ENCODE measurements around the gene TLE2. TPM values are rescaled to one million over a fixed set of nuclear protein-coding genes. Genes with fewer than 3 reads are reported as not detected.

The TLE2 gene
- total and polyA plus RNA-seq, 9 of the 15 experiments (the other 6 are each of a cell fraction or from before 2014, with no cell fraction given), result 0.35 to 13.1 (median 6.2) TPM

DNA sequence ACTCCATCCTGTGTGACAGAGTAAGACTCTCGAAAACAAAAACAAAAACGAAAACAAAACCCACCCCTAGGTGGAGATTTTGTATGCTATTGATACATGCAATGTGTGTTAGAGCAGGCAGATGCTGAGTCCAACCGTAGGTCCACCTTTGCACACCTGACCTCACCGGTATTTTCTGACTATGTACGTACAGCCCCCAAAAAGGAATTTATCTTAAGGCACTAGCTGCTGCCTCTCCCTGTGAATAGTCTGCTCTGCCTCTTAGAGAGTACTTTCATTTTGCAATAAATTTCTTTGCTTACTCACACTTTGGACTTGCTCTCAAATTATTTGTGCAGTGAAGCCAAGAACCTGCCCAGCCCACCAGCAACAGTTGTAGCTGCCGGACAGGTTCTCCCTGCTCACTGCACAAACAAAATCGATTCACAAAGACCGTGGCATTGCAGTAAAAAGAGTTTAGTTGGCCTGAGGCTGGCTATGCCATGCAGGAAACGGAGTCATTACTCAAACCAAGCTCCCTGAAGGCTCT lies 76.1 kb downstream of the TLE2 start:
- CTCF ChIA-PET (ENCODE audit: low intra/inter-chr PET ratio), result interaction anchor here (0.6 kb wide), 1 partner anchor 8 kb away, joined by 3 read pairs; no protein-coding TSS in a partner anchor
- Histone ChIP-seq H3K4me3 (no peak overlapping the region), H3K4me2 (ENCODE audit: insufficient read depth, low read length) (peak overlapping the region; percentile 30; the same call in 1 of the 2 replicates), H3K9me1 (ENCODE audit: control insufficient read depth, insufficient read depth, low read length) (no peaks in the 10 kb centered on the region), H3K27ac (ENCODE audit: extremely low read depth, low read depth, low read length) (no peak overlapping the region), H3K9me3 (replicated peaks; ENCODE audit: control insufficient read depth, insufficient read depth, low read depth, low read length) (no peaks in the 10 kb centered on the region), H3K79me2 (ENCODE audit: control insufficient read depth, insufficient read depth, low read length) (no peaks in the 10 kb centered on the region), H3K4me1 (replicated peaks in 1 of 2; ENCODE audit: control insufficient read depth in 2 of 2, insufficient read depth in 2 of 2, low read length in 2 of 2) (peaks cover 8 to 9% of the 10 kb centered on the region in 2 experiments), H4K20me1 (replicated peaks; ENCODE audit: control insufficient read depth, insufficient read depth, low read length) (peaks cover 11% of the 10 kb centered on the region), H3K36me3 (ENCODE audit: control insufficient read depth, insufficient read depth, low read length) (no peaks in the 10 kb centered on the region), H3K9ac (ENCODE audit: insufficient read depth in 1 of 2, low read depth in 2 of 2, low read length in 2 of 2) (no peak overlapping the region), H3K27me3 (ENCODE audit: control insufficient read depth in 2 of 2, insufficient read depth in 2 of 2, low read length in 2 of 2) (no peaks in the 10 kb centered on the region), H2AFZ (ENCODE audit: low read depth, low read length) (peak overlapping the region; percentile 51; the same call in 1 of the 2 replicates)
- no TSS peak for BruUV-seq (replicated peaks)
- WGBS (ENCODE audit: insufficient coverage, low coverage, missing lambda C conversion rate), result 33% methylated on average over 9 of the region's 9 CpGs
- intact Hi-C loops (cut with micrococcal nuclease), result loop anchor here (10.0 kb wide), 1 partner anchor 152 kb away; no protein-coding TSS in a partner anchor
- in situ Hi-C loops (cut with MboI), result loop anchor here (5.0 to 10.0 kb wide), 2 partner anchors 204 to 352 kb away; no protein-coding TSS in a partner anchor
- POLR2A ChIA-PET, result interaction anchor here (0.8 kb wide), 1 partner anchor 60 kb away, joined by 3 read pairs; no protein-coding TSS in a partner anchor
- ATAC-seq (no peak), FAIRE-seq (no peak), DNase-seq (ENCODE audit: extremely low read depth in 1 of 4, low spot score in 3 of 4) (no peak)
- TF ChIP-seq, protein P1, sequence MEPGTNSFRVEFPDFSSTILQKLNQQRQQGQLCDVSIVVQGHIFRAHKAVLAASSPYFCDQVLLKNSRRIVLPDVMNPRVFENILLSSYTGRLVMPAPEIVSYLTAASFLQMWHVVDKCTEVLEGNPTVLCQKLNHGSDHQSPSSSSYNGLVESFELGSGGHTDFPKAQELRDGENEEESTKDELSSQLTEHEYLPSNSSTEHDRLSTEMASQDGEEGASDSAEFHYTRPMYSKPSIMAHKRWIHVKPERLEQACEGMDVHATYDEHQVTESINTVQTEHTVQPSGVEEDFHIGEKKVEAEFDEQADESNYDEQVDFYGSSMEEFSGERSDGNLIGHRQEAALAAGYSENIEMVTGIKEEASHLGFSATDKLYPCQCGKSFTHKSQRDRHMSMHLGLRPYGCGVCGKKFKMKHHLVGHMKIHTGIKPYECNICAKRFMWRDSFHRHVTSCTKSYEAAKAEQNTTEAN (CRISPR knock-in tag; IDR thresholded peaks at IDR 0.05), result no peak
- TF ChIP-seq ZNF445 (CRISPR knock-in tag; IDR thresholded peaks at IDR 0.05; ENCODE audit: low read depth) (no peak), STAT5A (IDR thresholded peaks at IDR 0.05; ENCODE audit: borderline replicate concordance, low read length) (no peak), GATAD2B (IDR thresholded peaks at IDR 0.05; ENCODE audit: borderline replicate concordance) (no peak), ZNF696 (CRISPR knock-in tag; conservative IDR thresholded peaks at IDR 0.05) (no peak), CREB1 (IDR thresholded peaks at IDR 0.05) (no peak), CREB1 (CRISPR knock-in tag; IDR thresholded peaks at IDR 0.05) (no peak)
